GM18868 (cell line): ENCODE data around the gene ARHGAP40.
A peak's percentile ranks its signal among the peaks of the same experiment; 100 is the strongest.

Experiments used
- ATAC-seq: cut with Tn5 transposase; IDR thresholded peaks from one replicate; pipeline ENCODE4 v1.9.1; 2021; ENCODE audit warnings: mild to moderate bottlenecking, moderate library complexity; ENCODE audit not compliant: unreplicated experiment

ARHGAP40 gene

DNA sequence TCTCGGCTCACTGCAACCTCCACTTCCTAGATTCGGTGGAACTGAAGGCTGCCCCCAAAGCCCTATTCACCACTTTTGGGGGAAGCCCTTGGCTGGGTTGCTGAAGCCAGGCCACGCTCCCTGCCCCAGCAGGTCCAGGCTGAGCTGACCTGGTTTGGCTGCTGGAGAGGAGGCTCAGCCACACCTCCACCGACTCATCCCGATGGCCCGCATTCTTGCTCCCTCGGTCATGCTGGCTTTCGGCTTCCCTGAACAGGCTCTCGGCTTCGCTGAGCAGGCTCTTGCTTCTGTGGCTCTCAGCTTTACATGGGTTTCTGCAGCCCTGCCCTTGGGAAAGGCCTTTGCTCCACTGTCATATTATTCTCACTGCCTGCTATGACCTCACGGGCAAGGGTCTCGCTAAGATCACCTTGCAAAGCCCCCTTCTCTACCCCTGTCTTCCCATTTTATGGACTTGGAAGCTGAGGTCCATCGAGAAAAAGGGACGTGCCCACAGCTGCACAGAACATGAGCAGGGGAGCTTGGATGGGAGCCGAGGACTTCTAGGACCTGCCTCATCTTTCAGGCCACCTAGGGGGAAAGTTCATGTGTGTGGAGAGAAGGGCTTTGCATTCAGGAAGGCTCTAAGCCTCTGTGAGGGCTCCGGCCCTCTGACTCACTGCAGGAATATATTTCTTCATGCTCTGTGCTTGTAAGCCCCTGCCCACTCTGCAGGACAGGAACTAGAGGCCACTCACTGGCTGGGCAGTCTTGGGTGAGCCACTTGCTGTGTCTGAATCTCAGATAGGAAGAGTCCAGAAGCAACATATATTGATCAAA, 15.6 kb downstream of the ARHGAP40 start:
- ATAC-seq, result no peak

DNA sequence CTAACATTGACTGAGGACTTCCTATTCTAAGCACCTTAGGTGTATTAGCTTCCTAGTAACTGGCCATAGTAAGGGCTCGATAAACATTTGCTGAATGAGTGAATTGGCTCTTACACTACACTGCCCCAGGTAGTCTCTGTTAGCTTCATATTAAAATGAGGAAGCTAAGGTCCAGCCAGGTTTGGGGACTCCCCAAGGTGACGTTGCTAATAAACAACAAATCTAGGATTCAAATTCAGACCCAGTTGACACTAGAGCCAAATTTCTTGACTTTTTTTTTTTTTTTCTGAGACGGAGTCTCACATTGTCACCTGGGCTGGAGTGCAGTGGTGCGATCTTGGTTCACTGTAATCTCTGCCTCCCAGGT, 16.2 kb downstream of the ARHGAP40 start:
- no peak for ATAC-seq

DNA sequence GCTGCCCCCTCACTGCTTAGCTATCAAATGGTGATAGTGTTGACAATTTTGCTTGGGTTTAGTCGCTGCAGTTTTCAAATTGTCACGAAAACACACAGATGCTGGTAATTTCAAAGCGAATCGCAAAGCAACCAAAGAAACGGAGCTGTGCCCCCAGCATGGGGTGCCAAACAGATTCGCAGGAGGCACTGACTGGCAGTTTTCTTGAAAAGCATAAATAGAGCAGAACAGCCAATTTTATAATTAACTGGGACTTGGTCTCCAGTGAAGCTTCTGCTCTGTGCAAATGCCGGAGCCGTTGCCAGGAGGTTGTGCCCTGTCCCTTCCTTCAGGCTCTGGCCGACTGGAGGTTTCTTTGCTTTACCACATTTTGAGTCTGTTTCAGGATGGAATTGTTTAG, 18.8 kb downstream of the ARHGAP40 start:
- no peak for ATAC-seq

DNA sequence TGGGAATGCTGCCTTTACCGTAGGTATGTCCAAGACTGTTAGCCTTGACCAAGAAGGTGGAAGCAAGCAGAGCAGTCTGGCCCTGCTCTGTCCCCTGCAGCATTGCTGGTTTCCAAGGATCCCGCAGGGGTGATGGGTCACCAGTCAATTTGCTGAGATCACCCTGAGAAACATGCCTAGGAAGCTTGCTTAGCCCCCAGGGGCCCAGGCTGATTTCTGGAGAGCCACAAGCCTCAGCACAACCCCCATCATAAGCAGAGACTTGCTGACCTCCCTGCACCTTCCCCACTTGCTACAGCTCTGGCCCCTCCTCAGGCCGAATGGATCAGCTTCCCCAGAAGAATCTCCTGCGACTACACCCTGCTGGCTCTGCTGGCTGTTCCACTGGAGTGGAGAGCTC, 21.5 kb downstream of the ARHGAP40 start:
- ATAC-seq, result no peak

DNA sequence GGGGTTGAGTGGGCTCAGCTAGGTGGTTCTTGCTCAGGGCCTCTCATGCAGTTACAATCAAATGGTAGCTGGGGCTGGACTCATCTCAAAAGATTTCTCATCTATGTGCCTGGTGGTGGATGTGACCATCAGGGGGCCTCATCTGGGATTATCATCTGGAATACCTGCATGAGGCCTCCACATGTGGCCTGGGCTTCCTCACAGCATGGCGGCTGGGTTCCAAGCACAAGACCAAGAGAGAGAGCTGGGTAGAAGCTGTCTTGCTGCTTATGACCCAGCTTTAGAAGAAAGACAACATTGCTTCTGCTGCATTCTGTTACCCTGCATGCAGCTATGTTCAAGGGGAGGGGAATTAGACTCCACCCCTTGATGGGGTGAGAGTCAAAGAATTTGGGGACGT, 22.5 kb downstream of the ARHGAP40 start:
- no peak for ATAC-seq

DNA sequence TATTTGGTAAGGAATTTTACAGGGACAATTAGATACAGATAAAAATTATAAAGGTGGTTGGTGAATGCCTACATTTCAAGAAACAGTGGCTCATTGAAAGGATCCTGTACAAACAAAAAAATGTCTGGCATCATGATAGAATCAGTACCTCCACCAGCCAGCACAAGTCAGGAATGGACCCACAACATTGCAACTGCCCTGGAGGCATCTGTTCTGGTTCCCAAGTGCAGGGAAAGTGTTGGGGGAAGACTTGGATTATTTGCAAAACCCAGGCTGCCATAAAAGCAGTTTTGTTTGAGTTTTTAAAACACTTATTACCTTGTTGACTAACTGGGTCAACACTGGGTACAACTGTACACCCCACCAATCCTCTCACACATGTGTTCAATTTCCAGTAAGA, 24.3 kb downstream of the ARHGAP40 start:
- ATAC-seq, result no peak

DNA sequence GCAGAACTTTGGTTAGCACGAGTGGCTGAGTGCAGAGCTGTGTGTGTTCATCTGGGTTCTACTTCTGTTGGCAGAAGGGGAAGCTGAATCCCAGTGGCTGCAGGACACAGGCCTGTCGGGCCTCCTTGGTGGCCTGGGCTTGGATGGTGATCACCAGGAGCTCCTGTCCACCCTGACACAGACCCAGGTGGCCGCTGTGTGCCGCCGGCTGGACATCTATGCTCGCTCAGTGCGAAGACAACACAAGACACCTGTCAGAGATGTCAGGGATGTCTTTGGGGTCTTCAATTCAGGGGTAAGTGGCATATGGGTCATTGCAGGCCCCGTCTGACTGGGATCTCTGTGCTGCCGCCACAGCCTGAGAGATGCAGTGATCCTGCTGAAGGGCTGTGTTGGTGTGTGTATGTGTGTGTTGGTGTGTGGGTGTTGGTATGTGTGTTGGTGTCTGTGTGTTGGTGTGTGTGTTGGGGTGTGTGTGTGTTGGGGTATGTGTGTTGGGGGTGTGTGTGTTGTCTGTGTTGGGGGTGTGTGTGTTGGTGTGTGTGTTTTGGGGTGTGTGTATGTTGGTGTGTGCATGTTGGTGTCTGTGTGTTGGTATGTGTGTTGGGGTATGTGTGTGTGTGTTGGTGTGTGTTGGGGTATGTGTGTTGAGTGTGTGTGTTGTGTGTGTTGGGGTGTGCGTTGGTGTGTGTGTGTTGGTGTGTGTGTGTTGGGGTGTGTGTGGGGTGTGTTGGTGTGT, 25.5 kb downstream of the ARHGAP40 start:
- ATAC-seq, result no peak

DNA sequence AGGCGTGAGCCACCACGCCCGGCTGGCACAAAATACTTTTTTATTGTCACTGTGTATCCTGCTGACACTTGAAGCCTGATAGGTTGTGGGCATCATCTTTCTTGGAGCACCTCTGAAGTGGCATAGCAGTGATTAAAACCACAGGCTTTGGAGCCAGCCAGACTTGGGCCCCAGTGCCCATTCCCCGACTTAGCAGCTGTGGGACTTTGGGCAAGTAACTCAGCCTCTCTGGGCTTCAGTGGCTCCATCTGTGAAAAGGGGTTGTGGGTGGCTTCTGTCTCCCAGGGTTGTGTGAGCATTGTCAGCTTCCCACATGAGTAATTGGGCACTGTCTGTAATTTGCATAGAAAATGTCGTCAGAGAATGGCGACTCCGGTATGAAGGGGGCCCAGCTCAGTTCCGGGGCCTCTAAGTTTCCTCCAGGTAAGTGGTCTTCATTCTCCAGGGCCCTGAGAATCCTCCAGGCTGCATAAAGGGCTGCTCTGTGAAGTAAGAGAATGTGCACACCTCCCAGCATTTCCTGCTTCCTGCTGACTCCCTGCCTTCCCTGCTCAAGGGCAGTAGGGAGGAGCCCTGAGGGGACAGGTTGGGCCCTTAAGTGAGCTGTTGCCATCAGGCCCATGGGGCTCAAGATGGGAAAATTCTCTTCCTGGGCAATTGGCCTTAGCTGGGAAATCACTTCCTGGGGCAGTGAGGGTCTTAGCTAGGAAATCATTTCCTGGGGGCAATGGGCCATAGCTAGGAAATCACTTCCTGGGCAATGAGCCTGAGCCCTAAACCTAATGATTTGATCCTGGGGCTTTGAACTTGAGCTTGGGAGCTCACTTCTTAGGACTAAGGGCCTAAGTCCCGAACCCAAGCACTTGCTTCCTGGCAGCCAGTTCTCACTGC, 27.2 kb downstream of the ARHGAP40 start:
- no peak for ATAC-seq

DNA sequence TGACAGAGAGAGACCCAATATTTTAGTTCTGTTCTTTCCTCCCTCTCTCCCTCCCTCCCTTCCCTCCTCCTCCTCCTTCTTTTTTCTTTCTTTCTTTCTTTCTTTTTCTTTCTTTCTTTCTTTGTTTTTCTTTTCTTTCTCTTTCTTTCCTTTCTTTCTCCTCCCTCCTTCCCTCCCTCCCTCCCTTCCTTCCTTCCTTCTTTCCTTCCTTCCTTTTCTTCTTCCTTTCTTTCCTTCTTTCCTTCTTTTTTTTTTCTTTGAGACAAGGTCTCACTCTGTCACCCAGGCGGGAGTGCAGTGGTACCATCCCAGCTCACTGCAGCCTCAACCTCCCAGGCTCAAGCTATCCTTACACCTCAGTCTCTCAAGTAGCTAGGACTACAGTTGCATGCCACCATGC, 28.4 kb downstream of the ARHGAP40 start:
- ATAC-seq, result no peak

DNA sequence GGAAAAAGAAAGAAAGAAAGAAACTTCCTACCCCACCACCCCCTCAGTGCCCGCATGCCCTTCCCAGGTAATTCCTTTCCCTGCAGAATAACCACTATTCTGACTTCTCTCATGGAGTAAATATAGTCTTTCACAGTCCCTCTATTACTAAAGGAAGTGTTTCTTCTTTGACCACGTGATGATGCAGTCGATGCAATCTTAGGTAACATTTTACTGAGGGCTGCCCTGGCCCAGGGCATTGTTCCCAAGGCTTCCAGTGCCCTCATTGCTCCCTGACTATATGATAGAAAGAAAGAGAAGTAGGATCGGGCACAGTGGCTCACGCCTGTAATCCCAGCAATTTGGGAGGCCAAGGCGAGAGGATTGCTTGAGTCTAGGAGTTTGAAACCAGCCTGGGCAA, 29.1 kb downstream of the ARHGAP40 start:
- ATAC-seq, result no peak

DNA sequence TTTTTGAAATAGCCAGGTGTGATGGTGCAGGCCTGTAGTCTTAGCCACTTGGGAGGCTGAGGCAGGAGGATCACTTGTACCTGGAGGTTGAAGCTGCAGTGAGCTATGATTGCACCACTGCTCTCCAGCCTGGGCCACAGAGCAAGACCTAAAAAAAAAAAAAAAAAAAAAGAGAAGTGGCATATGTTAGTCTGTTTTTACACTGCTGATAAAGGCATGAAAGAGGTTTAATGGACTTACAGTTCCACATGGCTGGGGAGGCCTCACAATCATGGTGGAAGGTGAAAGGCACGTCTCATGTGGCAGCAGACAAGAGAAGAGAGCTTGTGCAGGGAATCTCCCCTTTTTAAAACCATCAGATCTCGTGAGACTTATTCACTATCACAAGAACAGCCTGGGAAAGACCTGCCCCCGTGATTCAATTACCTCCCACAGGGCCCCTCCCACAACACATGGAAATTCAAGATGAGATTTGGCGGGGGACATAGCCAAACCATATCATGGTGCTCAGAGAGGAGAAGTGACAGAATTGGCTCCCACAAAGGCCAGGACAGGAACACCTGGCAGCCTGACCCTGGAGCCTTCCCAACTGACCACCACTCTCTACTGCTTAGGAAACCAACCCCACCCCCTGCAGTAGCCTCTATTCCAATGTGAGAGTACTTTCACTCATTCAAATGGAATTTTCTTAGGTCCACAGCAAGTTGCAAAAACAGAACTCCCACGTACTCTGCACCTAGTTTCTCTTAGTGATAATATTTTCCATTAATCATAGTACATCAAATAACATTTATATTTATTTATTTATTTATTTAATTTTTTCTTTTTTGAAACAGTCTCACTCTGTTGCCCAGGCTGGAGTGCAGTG, 29.8 kb downstream of the ARHGAP40 start:
- ATAC-seq, result no peak

DNA sequence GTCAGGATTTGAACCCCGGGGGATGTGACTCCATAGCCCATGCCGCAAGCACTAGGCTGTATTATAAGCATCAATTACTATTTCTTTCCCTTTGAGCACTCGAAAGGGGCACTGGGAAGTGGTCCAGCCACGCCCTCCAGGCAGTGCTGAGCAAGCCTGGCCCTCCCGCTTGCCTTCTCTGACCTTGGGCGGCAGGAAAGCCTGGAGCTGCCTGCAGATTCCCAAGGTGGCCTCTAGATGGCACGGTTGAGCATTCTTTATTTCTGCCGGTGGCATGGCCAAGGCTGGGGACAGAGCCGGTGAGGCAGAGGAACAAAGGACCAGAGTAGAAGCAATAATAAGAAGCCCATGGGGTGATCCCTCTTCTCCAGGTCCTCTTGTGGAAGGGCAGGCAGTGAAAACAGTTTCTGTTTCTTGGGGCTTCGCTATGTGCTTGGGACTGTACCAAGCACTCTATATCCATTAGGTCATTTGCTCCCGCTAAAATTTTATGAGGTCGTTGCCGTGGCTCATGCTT, 32.0 kb downstream of the ARHGAP40 start:
- ATAC-seq, result peak; percentile 70

DNA sequence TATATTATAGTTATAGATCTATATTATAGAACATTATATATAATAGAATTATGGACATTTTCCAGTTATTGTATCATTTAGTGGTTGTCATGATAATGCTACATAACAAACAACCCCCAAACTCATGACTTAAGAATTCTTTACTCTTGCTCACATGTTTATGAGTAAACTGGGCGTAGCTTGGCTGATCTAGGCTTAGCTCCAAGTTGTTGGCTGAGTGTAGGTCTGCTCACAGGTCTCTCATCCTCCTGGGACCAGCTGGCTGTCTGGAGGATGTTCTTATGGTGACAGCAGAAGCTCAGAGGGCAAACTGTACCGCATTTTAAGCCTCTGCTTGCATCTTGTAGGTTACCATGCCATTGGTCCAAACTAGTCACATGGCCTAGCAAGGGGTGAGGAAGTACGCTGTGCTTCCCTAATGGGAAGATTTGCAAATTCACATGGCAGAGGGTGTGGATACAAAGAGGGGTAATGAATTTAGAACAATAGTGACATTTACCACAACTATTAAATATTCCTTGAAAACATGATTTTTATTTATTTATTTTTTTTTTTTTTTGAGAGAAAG, 34.2 kb downstream of the ARHGAP40 start:
- no peak for ATAC-seq

DNA sequence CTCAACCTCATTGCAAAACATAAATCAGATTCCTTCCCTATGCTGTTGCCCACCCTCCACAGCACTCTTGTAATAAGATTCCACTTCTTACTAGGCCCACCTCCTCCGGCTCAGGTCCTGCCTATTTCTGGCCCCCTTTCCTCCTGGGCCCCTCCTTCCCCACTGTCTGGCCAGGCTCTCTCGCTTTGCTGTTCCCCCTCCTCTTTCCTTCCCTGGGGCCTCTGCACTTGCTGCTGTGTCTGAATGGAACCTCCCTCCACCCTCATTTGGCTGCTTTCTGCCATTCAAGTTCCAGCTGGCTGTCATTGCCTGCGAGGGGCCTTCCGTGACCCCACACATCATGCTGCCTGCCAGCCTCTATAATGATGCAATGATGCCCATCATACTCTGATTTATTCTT, 38.9 kb downstream of the ARHGAP40 start:
- ATAC-seq, result no peak

DNA sequence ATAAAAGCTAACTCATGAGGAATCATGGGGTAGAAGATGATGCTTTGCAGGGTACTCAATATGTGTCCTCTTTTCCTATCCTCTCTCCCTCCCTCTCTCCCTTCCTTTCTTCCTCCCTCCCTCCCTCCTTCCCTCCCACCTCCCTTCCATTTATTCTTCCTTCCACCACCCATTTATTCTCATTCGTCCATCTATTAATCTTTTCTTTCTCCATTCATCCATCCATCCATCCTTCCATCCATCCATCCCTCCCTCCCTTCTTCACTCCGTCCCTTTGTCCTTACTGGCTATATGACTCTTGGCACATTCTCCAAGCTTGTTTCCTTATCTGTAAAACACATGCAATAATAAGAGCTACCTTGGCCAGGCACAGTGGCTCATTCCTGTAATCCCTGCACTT, 40.9 kb downstream of the ARHGAP40 start:
- no peak for ATAC-seq

DNA sequence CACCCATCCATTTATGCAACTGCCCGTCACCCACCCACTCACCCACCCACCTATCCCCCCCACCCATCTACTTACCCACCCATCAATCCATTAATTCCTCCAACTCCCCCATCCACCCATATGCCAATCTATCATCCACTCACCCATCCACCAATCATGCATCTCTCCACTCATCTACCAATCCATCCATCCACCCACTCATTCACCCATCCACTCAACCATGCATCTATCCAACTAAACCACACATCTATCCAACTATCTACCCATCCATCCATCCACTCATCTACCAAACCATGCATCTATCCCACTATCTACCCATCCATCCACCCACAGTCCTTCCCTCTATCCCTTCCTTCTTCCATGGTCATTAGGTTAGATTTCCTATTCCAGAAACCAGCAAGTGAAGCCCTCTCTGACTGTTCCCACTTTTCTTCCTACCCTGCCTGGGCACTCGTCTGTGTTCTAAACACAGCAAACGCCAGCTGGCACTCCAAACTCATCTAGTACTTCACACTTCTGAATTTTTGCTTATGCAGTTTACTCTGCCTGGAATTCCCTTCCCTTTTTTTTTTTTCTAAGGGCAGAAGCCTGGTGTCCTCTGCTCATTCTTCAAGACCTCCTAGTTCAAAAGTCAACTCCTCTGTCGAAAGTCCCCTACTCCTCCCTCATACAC, 43.1 kb downstream of the ARHGAP40 start:
- no peak for ATAC-seq

DNA sequence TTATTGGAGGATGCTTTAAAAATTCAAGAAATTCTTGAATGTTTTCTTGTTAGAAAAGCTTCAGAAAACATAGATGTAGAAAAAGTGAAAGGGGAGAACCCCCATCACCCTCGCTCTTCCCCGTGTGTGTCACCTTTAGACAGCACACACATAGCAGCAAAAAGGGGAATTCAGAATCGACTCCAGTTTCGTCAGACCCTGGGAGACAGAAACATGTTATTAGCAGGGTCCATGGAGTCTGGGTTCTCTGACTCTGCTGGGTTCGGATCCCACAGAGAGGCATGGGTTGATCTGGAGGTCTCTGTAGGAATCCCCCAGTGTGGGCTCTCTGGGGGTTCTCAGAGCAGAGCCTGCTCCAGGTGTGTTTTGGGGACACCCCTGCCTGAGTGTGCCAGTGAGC, 43.7 kb downstream of the ARHGAP40 start:
- ATAC-seq, result peak; percentile 55

DNA sequence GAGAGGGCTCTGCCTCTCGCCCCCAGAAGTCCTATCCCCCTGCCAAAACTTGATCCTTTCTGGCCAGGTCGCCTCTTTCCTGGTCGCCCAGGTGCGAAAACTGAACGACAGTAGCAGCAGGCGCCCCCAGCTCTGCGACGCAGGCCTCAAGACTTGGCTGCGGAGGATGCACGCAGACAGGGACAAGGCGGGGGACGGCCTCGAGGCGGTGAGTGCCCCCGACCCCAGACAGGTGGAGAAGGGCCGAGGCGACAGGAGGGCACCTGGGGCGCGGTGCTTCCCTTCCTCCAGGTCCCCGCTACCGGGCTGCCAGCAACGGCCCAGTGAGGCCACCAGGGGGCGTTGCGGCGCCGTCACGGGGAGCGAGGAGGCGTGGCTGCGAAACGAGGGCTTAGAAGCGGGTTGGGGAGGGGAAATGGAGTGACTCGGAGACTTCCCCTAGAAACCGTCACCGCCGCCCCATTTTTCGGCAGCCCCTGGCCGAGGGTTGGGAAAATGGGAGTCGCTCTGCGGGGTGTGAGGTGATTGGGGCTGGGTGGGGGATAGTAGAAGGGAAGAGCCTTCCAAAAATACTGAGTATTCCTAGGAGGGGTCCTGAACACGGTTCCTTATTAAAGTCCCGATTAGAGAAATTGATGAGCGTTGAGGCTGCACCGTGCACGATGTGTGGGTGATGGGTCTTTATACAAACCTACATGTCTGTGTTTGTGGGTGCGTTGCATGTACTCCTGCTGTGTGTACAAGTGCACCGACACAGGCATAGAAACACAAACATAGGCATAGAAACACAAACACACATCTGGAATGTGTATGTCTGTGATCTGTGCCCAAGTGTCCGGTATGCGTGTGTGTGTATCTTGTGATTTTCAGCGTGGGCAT, 44.6 kb downstream of the ARHGAP40 start:
- ATAC-seq, result peak; percentile 76
